Spinal cord (tissue), 10 donors: Measurements from ENCODE around the gene TIMM17A. TPM values are rescaled to one million over a fixed set of nuclear protein-coding genes. Genes with fewer than 3 reads are reported as not detected.

Experiments
- DNase-seq, 6 donors: peaks; one replicate each; pipeline versions ENCODE4 v3.0.0 to v3.0.0-alpha.2; 2013 to 2015; ENCODE audit warnings: low spot score in 6 of 6, low read depth in 4 of 6
- H3K27ac ChIP-seq: one replicate; pipeline ENCODE4 v1.5.1; 2013; ENCODE audit warnings: low read depth, low read length, control low read depth
- H3K27me3 ChIP-seq: one replicate; pipeline ENCODE4 v1.6.1; 2013; ENCODE audit warnings: low read length; ENCODE audit not compliant: control insufficient read depth, insufficient read depth
- H3K36me3 ChIP-seq: one replicate; pipeline ENCODE4 v1.6.1; 2013; ENCODE audit warnings: low read length; ENCODE audit not compliant: control insufficient read depth, insufficient read depth
- H3K4me1 ChIP-seq: one replicate; pipeline ENCODE4 v1.6.1; 2013; ENCODE audit warnings: low read length; ENCODE audit not compliant: control insufficient read depth, insufficient read depth
- H3K4me3 ChIP-seq: one replicate; pipeline ENCODE4 v1.5.1; 2013; ENCODE audit warnings: low read depth, low read length, control low read depth
- H3K9me3 ChIP-seq: one replicate; pipeline ENCODE4 v1.6.1; 2013; ENCODE audit warnings: low read length; ENCODE audit not compliant: control insufficient read depth, insufficient read depth
- WGBS: methylation state at CpG from one replicate; pipeline ENCODE4 v1.1.5; 2013; ENCODE audit warnings: missing lambda C conversion rate; ENCODE audit not compliant: insufficient coverage; 5-methylcytosine and 5-hydroxymethylcytosine counted together
- long read RNA-seq, 4 donors: transcript quantifications; one replicate each; lab custom pipeline, GENCODE V29; 2026
- polyA plus RNA-seq, 2 donors: library from polyadenylated mRNA; unstranded; fragments of 120-200 nt; gene quantifications; one replicate each; pipeline ENCODE4 v1.2.1, GENCODE V29; 2013; ENCODE audit not compliant: insufficient read length in 2 of 2
- total RNA-seq, 2 donors: library from RNA; depleted of rRNA in 1 of 2; stranded (reverse); fragments of 120-200 nt in 1 of 2; fragments of >200 nt in 1 of 2; gene quantifications; one replicate each; pipeline versions ENCODE4 v1.2.3 to v1.2.4, GENCODE V29; 2013 to 2014
- donor health status: healthy.

The TIMM17A gene
- total RNA-seq (10 to 100 TPM; 50.9 to 76.7 TPM), polyA plus RNA-seq (100 to 1,000 TPM in 1 of 2 donors, 10 to 100 TPM in 1; 96.3 to 101 TPM)
- long read RNA-seq, donor 1, transcript TIMM17A-201 (6 exons, 1,659 nt) = major isoform, 57 of 89 reads
- long read RNA-seq, donor 1, transcript TIMM17A-203 (3 exons, 2,523 nt) = minor isoform, 6 of 89 reads
- long read RNA-seq, donor 1, partial matches to known transcripts = 26 of 89 reads
- long read RNA-seq, donor 1, other reads (novel, unspliced or antisense) = 0 of 89 reads
- long read RNA-seq, donor 2, transcript TIMM17A-201 (6 exons, 1,659 nt) = major isoform, 15 of 15 reads
- long read RNA-seq, donor 2, partial matches to known transcripts = 0 of 15 reads
- long read RNA-seq, donor 2, other reads (novel, unspliced or antisense) = 0 of 15 reads
- long read RNA-seq, donor 3, transcript TIMM17A-201 (6 exons, 1,659 nt) = major isoform, 25 of 27 reads
- long read RNA-seq, donor 3, partial matches to known transcripts = 0 of 27 reads
- long read RNA-seq, donor 3, other reads (novel, unspliced or antisense) = 0 of 27 reads
- long read RNA-seq, donor 4, transcript TIMM17A-201 (6 exons, 1,659 nt) = major isoform, 20 of 28 reads
- long read RNA-seq, donor 4, partial matches to known transcripts = 5 of 28 reads
- long read RNA-seq, donor 4, other reads (novel, unspliced or antisense) = 0 of 28 reads

- peak; percentile 91 to 99 (median 96) for DNase-seq
- peaks cover 20% of the 10 kb centered on the region for H3K36me3 ChIP-seq
- H3K4me3 ChIP-seq = peak within 1 kb of the TSS; percentile 100
- H3K4me1 ChIP-seq = peaks cover 6% of the 10 kb centered on the region
- H3K27ac ChIP-seq = peak within 1 kb of the TSS; percentile 88
- 0% methylated on average over 40 of the region's 43 CpGs for WGBS
- no peaks in the 10 kb centered on the region for H3K9me3 ChIP-seq
- no peaks in the 10 kb centered on the region for H3K27me3 ChIP-seq
Observed at GRCh38 chr1:201955009-201955728, at the start of gene TIMM17A. Gene TIMM17A (plus strand): TSS chr1:201955503. CDS start chr1:201955527, 24 bp downstream.

GRCh38 chr1:201906336-201906735 lies 49.0 kb upstream of the TIMM17A start:
- H3K27me3 ChIP-seq = no peaks in the 10 kb centered on the region
- DNase-seq = no peak
- H3K4me1 ChIP-seq = peaks cover 8% of the 10 kb centered on the region
- H3K27ac ChIP-seq = no peak overlapping the region
- 76% methylated on average over 2 of the region's 3 CpGs for WGBS
- H3K4me3 ChIP-seq = no peak overlapping the region
- no peaks in the 10 kb centered on the region for H3K36me3 ChIP-seq
- no peaks in the 10 kb centered on the region for H3K9me3 ChIP-seq

GRCh38 chr1:201907621-201908020 lies 47.7 kb upstream of the TIMM17A start:
- Histone ChIP-seq H3K27ac (no peak overlapping the region), H3K4me1 (peaks cover 8% of the 10 kb centered on the region), H3K36me3 (no peaks in the 10 kb centered on the region), H3K27me3 (no peaks in the 10 kb centered on the region), H3K9me3 (no peaks in the 10 kb centered on the region), H3K4me3 (no peak overlapping the region)
- WGBS = 85% methylated on average over 5 of the region's 6 CpGs
- no peak for DNase-seq

- 42% methylated on average over 4 of the region's 4 CpGs for WGBS
Observed at GRCh38 chr1:201911826-201912571, 43.3 kb upstream of the TIMM17A start.

GRCh38 chr1:201912832-201913231 lies 42.5 kb upstream of the TIMM17A start:
- Histone ChIP-seq H3K36me3 (no peaks in the 10 kb centered on the region), H3K4me1 (peaks cover 12% of the 10 kb centered on the region), H3K9me3 (no peaks in the 10 kb centered on the region), H3K4me3 (no peak overlapping the region), H3K27ac (no peak overlapping the region), H3K27me3 (no peaks in the 10 kb centered on the region)
- 88% methylated on average over 2 of the region's 5 CpGs for WGBS
- DNase-seq = no peak

More at GRCh38 chr1:201911826-201912571, 43.3 kb upstream of the TIMM17A start:
- no peak overlapping the region for H3K27ac ChIP-seq
- H3K9me3 ChIP-seq = no peaks in the 10 kb centered on the region
- H3K4me3 ChIP-seq = no peak overlapping the region
- H3K36me3 ChIP-seq = no peaks in the 10 kb centered on the region
- peaks cover 9% of the 10 kb centered on the region for H3K4me1 ChIP-seq
- H3K27me3 ChIP-seq = no peaks in the 10 kb centered on the region
- DNase-seq = peak in 1 of 6 donors; percentile 10

GRCh38 chr1:201914456-201915235 lies 40.7 kb upstream of the TIMM17A start:
- Histone ChIP-seq H3K27ac (no peak overlapping the region), H3K4me1 (peaks cover 12% of the 10 kb centered on the region), H3K27me3 (no peaks in the 10 kb centered on the region), H3K9me3 (no peaks in the 10 kb centered on the region), H3K4me3 (no peak overlapping the region), H3K36me3 (no peaks in the 10 kb centered on the region)
- DNase-seq = no peak
- WGBS = 88% methylated on average over 13 of the region's 14 CpGs

- H3K9me3 ChIP-seq = no peaks in the 10 kb centered on the region
- H3K36me3 ChIP-seq = no peaks in the 10 kb centered on the region
- DNase-seq = peak in 2 of 6 donors; percentile 37 to 72
- H3K27me3 ChIP-seq = no peaks in the 10 kb centered on the region
- peaks cover 12% of the 10 kb centered on the region for H3K4me1 ChIP-seq
- no peak overlapping the region for H3K4me3 ChIP-seq
- WGBS = 30% methylated on average over 8 of the region's 11 CpGs
- H3K27ac ChIP-seq = no peak overlapping the region
Observed at GRCh38 chr1:201916649-201917249, 38.6 kb upstream of the TIMM17A start.

GRCh38 chr1:201917362-201918033 lies 37.8 kb upstream of the TIMM17A start:
- no peaks in the 10 kb centered on the region for H3K27me3 ChIP-seq
- peaks cover 12% of the 10 kb centered on the region for H3K4me1 ChIP-seq
- no peak overlapping the region for H3K4me3 ChIP-seq
- H3K36me3 ChIP-seq = no peaks in the 10 kb centered on the region
- WGBS = 81% methylated on average over 5 of the region's 7 CpGs
- H3K9me3 ChIP-seq = no peaks in the 10 kb centered on the region
- DNase-seq = no peak
- H3K27ac ChIP-seq = no peak overlapping the region
